Measurements from ENCODE around the gene RAPGEF1.

GRCh38 chr9:131781069-131781468, 41.2 kb upstream of the RAPGEF1 start:
- TF ChIP-seq CTCF (IDR thresholded peaks at IDR 0.05; ENCODE audit: insufficient read depth, low read depth, low read length) (no peak), EZH2 (IDR thresholded peaks at IDR 0.05; ENCODE audit: insufficient read depth, low read length) (no peak)

Data from astrocyte (in vitro differentiated cells and primary cell).